Measurements from ENCODE around the gene CTNS. TPM values are rescaled to one million over a fixed set of nuclear protein-coding genes. Genes with fewer than 3 reads are reported as not detected.
A peak's percentile ranks its signal among the peaks of the same experiment; 100 is the strongest.

The CTNS gene
- total RNA-seq: 6.4 TPM
- long read RNA-seq, partial matches to known transcripts: 2 of 16 reads
- long read RNA-seq, other reads (novel, unspliced or antisense): 14 of 16 reads

DNA sequence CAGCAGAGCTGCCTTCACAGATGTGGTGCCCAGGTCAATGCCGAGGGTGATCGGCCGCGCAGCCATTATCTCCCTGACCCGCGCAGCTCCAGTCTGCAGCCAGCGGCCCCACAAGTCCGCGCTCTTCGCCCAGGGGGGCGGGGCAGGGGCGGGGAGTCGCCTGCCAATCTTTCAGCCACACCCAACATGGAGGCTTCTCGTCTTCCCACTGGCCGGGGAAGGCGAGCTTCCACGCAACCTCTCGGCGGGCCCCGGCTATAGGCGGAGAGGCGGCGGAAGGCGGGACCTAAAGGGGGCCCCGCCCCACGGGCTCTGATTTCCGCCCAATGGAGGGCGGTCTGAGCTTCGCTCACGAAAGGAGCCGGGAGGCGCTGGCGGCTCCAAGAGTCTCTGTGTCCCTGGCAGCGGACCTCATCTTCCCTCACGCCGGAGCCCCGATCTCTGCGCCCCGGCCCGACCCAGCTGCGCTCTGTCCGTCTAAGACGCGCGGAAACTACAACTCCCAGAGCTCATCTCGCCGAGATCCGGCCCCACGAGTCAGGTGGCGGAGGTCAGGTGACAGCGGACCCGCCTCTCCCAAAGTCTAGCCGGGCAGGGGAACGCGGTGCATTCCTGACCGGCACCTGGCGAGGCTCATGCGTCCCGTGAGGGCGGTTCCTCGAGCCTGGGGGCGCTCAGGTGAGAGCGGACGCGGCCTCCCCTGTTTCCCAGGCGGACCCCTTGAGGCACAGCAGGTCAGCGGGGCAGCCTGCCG, at the start of gene CTNS, which contains the start of gene SHPK:
Gene CTNS, plus strand, starts transcription at position 607 of the 754 bp plus-strand sequence. CDS start 3,447 bp downstream, outside the sequence.
Gene SHPK, minus strand, starts transcription at position 97 of the 754 bp plus-strand sequence. Its CDS starts 31 bp downstream, at position 66.
- intact Hi-C loops (cut with DNase I): loop anchor here (2.0 to 10.0 kb wide), 2 partner anchors 30 to 102 kb away; no protein-coding TSS in a partner anchor
- DNase-seq (ENCODE audit: low spot score): peak; percentile 98

DNA sequence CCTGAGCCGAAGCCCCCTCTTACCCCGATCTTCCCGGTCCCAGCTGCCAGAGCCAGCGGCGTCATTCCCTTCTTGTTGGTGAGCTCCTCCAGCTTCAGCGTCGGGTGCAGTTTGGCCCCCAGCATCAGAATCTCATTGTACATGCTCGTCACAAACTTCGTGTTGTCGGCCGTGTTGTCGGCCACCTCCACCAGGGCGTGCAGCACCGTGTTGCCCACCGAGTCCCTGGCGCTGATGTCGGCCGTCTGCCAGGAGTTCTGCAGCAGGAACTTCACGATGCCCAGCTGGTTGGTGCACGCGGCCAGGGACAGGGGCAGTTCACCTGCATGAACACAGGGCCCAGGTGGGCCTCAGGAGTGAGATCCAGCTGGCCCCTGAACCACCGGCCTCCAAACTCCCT, 46.8 kb upstream of the CTNS start:
- intact Hi-C loops (cut with DNase I): no loop called here
- no peak for DNase-seq (ENCODE audit: low spot score)

DNA sequence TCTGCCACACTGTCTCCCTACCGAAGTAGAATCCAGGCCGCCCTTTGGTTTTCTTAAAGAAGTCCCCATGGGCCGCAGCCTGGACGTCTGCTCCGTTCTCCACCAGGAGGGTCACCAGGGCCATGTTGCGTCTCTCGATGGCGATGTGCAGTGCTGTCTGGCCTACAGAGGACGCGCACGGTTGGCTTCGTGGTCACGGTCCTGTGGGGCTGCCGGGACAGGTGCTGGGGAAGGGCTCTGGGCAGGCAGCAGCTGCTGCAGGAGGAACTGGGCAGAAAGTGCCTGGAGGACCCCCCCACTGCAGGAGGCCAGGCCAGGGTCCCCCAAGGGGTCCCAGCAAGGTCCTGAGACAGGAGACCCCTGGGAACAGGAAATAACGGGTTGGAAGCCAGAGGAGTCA, 46.3 kb upstream of the CTNS start:
- DNase-seq (ENCODE audit: low spot score): no peak
- intact Hi-C loops (cut with DNase I): no loop called here

DNA sequence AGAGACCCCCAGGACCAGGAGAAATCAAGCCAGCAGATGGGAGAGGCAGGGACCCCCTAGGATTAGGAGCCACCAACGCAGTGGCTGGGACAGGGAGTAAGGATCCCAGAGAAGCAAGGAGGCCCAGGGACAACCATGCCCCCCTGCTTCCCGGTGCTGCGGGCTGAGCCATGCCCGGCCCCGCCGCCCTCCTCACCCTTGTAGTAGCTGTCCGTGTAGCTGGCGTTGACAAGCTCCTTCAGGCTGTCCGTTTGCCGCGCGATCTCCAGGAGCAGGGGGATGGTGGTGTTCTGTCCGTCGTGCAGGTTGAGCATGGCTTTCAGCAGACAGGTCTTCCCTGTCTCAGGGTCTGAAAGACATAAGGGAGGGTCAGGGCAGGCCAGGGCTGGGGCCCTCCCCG, 45.8 kb upstream of the CTNS start:
- DNase-seq (ENCODE audit: low spot score): no peak
- intact Hi-C loops (cut with DNase I): no loop called here

DNA sequence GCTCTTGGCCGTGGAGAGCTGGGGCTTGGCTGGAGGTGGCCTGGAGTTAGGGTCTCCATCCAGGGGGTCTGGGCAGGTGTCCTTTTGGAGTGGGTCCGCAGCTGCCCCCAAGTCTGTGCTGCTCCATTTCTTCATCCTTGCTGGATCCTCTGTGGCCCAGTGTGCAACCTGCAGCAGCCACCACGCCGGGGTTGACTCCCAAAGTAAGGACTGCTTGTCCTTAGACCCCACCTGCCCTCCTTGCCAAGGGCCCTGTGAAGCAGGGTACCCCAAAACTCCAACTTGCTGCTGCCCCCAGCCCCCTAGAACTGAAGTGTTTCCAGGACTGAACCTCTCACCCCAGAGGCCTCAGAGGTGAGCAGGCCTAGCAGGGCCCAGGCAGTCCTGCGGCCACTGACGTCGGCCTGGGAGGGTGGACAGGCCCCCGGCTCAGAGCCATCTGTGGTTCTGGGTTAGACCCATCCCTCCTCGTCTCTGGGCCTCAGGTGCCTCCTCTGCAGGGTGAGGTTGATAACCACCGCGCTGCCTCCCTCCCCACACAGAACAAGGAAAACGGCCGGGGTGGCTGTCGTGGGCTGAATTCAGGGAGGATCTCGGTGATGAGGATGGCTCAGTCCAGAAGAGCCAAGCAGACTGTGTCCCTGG, 44.2 kb upstream of the CTNS start:
- intact Hi-C loops (cut with DNase I): no loop called here

DNA sequence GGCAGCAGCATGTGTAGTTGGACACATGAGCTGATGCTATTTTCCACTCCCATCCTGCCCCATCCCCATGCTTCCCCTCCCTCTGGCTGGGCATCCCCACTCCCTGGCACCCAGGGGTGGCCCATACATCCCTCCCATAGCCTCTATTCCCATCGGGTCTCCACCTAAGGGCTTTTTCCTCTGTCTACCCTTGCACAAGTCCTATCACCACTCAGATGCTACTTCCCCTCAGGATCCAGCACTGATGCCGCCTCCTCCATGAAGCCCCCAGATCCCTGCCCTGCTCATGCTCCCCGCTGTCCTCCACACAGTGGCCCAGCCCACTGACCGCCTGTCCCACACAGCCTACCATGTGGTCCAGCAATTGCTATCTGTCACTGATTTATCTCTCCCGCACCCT, 43.2 kb upstream of the CTNS start:
- DNase-seq (ENCODE audit: low spot score): no peak
- intact Hi-C loops (cut with DNase I): no loop called here

More for the DNA sequence above, 44.2 kb upstream of the CTNS start:
- DNase-seq (ENCODE audit: low spot score): no peak

DNA sequence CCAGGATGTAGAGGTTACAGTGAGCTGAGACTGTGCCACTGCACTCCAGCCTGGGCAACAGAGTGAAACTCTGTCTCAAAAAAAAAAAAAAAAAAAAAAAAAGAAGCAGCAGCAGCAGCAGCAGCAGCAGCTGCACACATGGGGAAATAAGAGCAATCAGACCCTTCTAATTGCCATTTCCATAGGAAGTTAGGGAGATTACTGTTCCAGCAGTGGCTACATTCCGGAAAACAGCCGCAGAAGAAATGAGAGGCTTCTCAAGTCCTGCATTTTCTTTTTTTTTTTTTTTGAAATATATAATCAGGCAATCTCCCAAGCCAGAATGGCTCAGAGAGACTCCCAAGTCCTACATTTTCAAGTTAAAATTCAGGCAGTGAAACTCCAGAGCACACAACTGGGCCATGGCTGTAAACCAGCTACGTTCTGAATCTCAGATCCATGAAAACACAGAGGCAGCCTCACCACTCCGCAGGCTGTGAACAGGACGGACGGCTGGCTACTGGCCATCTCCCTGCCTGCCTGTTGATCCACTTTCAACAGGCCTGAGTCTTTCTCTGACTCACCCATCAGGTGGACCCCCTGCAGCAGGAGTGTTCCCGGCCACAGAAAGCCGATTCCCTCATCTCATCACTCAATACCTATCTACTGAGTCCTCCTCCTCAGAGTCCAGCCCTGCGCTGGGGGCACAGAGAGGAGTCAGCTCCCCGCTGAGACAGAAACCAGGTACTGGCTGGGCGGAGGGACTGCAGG, 42.3 kb upstream of the CTNS start:
- intact Hi-C loops (cut with DNase I): no loop called here
- DNase-seq (ENCODE audit: low spot score): no peak

DNA sequence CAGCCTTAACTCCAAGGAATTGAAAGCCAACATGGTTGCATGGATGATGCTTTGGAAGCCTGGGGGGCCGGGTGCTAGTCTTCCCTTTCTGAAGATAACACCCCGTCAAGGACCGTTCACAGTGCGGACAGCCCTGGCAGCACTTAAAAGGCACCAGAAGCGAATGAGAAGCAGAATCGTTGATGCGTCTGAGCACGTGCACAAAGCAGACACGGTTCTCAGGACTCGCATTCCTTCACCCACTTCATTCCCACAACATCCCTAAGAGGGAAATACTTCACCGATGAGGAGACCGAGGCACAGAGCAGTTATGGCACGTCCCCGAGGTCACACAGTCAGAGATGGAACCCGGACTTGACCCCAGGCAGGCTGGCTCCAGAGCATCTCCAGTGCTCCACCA, 41.6 kb upstream of the CTNS start:
- intact Hi-C loops (cut with DNase I): no loop called here
- no peak for DNase-seq (ENCODE audit: low spot score)

DNA sequence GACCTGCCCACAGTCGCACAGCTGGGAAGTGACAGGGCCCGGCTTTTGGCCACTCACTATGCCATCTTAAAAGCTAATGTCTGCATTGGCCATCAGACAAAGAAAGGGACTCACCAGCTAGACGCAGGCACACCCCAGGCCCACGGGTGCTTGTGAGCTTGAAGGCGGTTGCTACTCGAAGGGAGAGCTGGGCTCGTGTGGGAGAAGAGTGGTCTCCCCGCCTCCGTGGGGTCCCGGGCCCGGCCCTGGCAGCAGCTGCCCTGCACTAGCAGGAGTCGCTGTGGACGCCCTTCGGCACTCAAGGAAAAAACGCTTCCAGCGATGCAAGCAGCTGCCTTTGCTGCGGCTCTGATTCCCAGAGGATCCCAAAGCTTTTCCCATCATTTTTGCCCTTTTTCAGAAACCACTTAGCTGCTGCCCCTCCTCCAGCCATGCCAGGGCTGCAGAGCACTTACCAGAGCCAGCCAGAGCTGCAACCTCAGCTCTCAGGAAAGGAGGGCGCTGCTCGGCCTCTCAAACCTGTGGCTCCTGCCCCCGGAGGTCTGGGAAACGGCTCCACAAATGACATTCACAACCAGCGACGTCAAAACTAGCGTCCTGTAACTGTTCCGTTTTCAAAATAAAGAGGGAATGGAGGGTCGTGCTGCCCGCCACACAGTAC, 39.6 kb upstream of the CTNS start:
- no peak for DNase-seq (ENCODE audit: low spot score)
- intact Hi-C loops (cut with DNase I): no loop called here

DNA sequence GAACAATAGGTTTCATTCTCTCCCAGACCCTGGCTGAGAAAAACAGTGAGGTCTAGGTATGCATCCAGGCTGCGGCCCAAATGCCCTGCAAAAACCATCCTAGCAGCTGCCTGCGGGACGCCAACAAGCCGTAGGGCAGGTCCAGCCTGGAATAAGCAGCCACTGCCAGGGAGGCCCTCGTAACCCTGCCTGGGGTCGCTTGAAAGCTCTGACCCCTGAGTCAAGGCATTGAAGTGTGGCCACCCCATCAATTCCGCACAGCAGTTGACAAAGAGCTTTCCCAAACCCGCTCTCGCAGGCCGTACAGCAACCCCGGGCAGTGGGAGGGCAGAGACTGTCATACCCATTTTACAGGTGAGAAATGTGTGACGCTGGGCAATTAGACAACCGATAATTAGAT, 38.5 kb upstream of the CTNS start:
- intact Hi-C loops (cut with DNase I): no loop called here
- DNase-seq (ENCODE audit: low spot score): no peak

DNA sequence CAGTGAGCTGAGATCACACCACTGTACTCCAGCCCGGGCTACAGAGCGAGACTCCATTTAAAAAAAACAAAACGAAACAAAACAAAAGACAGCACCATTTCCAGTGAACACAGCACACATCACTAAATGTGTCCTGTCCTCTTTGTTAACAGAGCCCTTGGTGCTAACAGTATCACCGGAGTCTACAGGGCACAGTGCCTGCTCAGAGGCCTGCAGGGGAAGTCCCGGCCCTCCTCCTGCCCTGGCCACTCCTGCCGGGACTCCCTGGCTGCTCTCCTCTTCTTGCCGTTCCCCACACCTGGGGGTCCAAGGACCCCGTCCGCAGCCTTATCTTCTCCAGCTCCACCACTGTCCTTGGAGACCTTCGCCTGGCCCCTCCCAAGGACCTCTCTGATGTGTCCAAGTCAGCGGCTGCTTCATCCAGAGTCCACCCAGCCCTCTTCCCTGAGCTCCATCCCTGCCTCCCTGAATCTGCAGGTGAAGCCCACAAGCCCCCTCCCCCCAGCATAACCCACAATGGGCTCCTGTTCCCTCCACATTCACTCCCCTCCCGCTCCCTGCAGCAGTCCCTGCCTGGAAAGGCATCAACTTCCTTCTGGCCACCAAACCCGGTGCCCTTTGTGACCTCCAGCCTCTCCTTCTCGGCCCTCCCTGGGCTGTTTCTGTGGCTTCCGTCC, 35.9 kb upstream of the CTNS start:
- no peak for DNase-seq (ENCODE audit: low spot score)
- intact Hi-C loops (cut with DNase I): no loop called here

DNA sequence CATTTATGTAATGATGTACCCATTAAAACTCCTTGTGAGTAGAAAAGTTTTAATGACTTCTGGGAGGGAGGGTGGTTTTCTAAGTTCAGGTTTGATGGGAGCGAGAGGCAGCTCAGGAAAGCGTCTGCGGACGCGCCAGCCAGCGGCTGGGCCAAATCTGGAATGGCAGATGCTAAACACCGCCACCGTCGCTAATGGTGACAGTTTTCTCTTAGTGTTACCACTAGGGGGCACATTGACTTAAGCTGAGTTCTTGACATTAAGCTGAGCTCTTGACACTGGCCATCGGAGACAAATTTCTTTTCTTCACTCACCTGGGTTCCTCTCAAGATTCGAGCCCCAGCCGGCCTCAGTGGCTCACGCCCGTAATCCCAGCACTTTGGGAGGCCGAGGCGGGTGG, 34.1 kb upstream of the CTNS start:
- intact Hi-C loops (cut with DNase I): no loop called here
- DNase-seq (ENCODE audit: low spot score): no peak

DNA sequence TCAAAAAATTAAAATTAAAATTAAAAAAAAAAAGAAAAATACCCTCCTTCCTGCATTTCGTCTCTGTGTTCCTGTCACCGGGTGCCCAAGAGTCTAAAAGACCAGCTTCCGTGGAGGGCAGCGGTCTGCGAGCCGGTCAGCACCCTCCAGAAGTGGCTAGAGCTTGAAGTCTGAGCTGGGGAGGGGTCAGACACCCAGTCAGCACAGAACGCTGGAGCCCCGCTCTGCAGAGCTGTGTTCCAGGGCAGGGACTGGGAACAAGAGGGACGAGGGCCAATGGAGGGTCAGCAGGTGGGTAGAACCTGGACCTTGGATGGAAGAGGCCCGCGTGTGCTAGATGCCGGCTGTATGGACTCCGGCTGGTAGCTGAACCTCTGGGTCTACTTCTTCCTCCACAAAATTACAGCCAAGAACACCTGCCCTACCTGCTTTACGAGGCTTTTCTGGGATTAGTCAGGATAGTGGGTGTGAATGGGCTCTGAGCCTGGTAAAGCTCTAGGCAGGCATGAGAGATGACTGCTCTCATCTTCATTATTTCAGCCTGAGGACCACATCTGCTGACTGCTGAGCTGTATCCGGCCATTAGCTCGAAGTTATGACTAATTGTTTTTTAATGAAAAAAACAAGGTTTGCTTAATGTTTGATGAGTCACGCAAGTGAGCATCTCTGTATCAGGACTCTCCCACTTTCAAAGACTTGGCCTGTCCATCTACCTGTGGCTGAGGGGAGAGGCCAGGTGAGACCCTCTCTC, 33.3 kb upstream of the CTNS start:
- intact Hi-C loops (cut with DNase I): no loop called here
- no peak for DNase-seq (ENCODE audit: low spot score)

DNA sequence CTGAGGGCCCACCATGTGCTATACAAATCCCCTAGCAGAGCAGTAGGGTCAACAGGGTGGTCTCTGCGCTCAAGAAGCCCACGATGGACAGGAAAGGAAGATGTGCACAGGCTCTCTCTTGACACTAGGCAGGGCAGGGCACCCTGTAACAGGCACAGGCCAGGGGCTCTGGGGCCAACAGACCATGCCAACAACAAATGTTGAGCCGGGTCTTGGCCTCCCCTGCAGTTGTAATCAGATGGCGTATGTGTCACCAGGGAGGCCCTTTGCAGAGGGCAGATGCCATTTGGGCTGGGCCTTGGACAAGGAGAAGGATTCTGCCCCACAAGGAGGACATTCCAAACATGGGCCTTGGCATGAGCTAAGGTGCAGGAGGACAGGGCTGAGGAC, 32.7 kb upstream of the CTNS start:
- no peak for DNase-seq (ENCODE audit: low spot score)
- intact Hi-C loops (cut with DNase I): no loop called here

DNA sequence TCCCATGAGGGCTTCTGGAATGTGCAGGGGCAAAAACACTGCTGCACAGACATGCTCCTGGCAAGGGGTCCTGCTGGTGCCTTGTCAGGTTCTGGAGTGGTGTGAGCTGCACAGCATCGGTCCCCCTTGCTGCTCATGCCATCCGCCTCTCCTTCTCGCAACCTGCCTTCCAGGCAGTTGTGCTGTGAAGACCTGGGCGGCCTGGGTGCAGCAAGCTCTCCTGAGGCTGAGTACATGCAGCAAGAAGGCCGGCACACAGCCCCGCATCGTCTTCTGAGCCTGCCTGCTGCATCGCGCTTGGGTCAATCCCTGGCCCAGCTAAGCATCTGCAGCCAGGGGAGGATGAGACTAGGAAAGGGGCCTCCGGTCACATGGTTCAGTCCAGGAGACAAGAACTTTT, 26.9 kb upstream of the CTNS start:
- intact Hi-C loops (cut with DNase I): no loop called here
- no peak for DNase-seq (ENCODE audit: low spot score)

DNA sequence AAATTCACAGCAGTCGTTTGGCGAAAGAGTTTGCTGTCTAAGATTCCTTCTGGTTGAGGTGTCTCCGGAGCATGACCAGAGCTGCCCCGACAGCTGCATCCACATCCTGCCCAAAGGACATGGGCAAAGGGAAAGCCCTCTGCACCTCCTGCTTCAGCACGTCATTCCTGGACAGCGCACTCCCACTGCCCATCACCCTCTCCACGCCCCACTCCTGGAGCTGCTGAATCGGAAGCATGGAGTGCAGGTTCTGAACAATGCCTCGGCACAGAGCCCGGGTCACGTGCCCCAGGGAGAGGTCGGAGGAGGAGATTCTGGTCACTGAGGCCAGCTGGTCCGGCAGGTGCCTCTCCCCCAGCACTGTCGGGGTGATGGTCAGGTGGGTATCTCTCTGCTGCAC, 26.0 kb upstream of the CTNS start:
- no peak for DNase-seq (ENCODE audit: low spot score)
- intact Hi-C loops (cut with DNase I): no loop called here

DNA sequence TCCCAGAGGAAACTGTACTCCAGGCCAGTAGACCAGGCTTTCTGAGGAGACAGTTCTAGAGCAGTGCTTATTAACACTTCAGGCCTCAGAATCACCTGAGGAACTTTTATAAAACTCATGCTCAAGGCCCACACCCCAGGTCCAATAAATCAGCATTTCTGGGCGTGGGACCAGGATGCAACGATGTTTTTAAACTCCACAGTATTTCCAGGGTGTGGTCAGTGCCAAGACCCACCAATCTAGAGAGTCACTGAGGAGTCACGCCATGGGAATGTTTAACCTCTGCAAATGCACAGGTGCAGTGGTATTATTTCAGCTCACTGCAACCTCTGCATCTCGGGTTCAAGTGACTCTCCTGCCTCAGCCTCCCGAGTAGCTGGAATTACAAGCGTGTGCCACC, 23.4 kb upstream of the CTNS start:
- intact Hi-C loops (cut with DNase I): no loop called here
- DNase-seq (ENCODE audit: low spot score): no peak

DNA sequence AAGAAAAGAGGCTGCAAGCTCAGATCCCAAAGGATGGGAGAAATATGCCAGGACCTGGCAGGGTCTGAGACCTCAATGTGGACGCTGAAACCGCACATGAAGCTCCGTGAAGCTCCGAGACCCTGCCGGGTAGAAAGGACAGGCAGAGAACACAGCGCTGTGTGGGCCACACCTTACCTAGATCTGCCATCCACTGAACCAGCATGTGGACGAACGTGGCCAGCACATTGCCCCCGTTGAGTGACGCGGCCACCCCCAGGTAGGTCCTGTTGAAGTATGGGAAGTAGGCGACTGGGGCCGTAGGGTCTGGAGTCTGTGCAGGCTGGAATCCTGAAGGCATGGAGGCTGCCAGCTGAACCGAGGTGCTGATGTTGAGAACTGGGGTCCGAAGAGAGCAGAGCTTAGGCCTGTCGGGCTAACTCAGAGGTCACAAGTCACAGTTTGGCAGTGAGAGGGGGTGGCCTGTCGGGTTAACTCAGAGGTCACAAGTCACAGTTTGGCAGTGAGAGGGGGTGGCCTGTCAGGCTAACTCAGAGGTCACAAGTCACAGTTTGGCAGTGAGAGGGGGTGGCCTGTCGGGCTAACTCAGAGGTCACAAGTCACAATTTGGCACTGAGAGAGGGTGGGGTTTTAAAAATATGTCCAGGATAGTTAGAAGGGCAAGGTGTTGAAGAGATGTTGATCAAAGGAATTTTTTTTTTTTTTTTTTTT, 21.2 kb upstream of the CTNS start:
- DNase-seq (ENCODE audit: low spot score): no peak
- intact Hi-C loops (cut with DNase I): no loop called here
